ENCODE results near the gene POU2F3.
A peak's percentile ranks its signal among the peaks of the same experiment; 100 is the strongest.

POU2F3 gene

DNA sequence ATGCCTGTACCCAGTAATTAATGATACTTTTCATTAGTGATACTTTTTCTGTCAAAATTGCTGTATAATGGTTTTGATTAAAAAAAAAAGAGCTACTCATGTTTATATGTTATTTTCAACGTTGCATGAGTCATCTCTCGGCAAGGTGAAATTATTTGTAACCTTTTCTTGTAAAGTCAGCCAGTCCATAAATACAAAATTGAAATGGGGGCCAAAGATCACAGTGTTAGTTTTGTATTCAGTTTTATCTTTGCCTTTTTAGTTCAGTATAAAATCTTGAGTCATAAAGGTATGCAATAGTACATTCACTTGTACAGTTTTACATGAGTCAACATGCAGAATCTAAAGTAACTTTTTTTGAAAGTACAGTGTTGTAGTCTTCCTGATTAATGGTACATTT, 100.6 kb downstream of the POU2F3 start:
- DNase-seq (ENCODE audit: low read depth), result no peak

DNA sequence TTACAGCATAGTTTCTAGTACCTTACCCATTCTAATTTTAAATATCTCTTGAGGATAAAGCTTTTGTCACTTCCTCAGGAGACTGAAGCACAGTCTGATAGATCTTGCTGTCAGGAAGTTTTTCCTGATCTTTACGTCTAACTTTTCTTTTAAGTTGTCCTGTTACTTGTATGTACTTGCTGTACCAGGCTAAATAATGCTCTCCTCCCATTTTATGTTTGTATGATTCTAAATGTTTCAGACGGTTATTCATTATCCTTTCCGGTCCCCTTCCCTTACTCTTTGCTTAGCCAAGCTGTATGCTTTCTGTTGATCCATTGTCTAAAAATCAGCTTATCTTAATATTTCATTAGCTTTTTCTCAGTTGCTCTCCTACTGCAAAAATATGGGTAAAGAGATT, 102.3 kb downstream of the POU2F3 start:
- no peak for DNase-seq (ENCODE audit: low read depth)

DNA sequence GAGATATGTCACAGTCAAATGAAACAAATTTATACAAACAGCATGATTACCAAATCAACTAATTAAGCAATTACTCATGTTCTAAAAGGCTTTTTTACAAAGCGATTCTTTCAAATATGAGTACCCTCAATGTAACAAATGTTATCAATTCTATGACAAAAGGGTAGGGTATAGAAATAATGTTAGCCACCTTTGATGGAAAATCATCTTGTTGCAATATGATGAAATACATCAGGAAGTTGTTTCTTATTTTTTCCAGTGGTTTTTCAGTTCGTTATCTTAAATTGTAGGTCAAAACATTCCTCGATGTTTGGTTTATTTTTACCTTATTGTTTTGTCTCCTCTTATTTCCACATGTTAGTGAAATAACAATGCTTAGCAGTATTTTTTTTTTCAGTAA, 102.7 kb downstream of the POU2F3 start:
- DNase-seq (ENCODE audit: low read depth), result no peak

DNA sequence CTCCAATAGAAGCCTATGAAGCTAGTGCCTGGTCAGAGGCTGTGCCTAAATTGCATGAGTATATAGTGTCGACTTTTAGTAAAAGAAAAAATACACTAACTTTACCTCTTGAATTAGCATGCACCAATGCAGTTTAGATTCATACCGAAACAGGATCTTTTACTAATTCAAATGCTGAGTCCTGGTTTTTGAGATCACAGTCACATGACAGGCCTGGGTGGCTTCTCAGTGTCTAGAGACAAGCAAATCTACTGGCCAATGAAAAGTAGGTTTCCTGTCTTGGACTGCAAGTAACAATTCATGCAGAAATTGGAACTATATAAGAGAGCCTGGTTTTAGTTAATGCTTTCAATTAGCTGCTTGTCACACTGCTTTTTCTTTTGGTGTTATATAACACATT, 103.5 kb downstream of the POU2F3 start:
- DNase-seq (ENCODE audit: low read depth), result no peak

DNA sequence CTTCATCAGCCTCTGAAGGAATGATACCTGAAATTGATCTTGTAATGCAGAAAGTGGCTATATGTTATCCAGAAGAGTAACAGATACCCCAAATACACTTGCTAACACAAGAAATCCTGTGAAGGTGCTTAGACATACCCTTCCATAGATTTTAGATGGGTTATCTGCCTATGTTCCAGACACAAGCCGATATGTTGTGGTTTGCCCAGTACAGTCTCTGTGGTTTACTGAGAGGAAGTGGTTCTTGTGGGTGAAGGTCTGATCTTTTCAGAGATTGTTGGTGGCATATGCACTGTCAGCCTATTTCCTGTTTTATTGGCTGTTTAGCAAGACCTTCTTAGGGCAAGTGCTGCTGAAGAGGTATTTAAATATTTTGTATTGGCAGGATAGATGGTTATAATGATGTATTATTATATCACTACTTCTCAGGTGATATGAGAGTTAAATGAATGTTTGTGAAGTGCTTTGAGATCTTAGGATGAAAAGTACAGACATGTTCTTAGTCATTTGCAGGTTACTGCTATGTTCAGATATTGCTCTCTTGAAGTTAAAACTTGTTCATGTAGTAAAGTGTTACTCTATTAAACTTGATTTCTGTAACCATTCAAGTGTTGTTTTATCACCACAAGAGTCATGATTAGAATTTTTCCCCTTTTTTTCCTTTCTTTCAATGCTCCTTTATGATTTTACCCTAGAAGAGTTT, 104.5 kb downstream of the POU2F3 start:
- peak; percentile 81 for DNase-seq (ENCODE audit: low read depth)

DNA sequence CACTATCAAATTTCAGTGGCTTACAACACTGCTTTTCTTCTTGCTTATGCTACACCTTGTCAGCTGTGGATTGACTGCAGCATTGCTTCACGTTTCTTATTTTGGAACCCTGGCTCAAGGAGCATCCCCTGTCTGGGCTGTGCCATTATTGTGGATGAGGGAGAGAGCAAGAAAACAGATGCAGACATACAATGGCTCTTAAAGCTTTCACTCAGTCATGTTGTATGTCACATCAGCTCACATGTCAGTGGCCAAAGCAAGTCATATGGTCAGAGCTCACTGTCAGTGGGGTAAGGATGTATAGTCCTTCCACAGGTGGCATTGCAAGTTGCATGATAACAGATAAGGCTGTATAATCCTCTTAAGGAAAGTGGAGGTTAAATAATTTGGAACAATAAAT, 106.3 kb downstream of the POU2F3 start:
- DNase-seq (ENCODE audit: low read depth), result no peak

DNA sequence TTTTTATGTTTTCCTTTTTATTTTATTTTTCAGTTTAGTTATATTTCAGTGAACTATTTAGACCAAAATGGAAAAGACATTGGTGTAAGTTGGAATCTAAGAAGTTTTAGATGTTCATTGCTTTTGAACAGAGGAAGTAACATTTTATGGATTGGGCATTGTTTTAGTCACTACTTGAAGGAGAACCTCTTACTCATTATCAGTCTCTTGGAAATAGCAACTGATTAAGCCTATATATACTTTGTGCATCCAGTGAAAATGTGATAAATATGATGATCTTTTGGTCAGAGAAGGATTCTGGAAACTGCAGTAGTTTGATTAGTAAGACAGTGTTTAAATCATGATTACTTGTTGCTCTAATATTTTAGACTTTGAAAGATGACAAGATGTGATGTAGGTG, 110.7 kb downstream of the POU2F3 start:
- no peak for DNase-seq (ENCODE audit: low read depth)

DNA sequence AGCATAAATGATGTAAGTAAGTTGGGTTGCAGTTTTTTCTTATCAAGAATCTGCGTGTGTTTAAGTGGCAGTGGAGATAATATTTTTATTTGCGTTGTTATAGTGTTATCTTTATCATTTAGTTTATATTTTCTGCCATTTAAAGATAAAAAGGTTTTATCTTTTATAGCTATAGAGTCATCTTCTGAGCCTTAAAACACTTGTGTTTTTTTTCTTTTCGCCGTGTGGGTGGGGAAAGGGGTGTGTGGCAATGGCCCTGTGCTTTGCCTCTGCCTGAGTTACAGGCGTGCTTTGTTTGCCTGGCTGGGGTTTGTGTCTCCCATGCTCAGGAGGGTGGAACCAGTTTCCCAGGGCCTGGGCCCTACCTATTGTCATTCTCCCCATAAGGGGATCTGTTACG, 112.5 kb downstream of the POU2F3 start:
- DNase-seq (ENCODE audit: low read depth), result no peak

DNA sequence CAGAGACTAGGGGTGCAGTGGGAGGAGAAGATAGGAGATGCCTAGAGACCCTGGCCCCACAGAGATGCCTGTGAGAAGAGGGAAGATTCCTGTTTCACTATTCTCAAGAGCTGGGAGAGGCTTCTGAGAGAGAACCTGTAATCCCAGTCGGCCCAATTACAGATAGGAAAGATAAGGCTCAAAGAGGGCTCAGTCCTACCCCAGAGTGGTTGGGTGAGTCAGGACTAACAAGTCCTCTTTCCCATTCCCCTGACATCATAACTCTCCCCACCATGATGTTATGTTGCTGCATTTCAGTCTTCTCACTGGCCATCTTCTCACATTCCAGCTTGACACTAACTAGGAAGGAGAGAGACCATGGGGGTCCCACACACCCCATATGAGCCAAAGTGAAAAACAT, 114.1 kb downstream of the POU2F3 start:
- DNase-seq (ENCODE audit: low read depth), result peak; percentile 64

DNA sequence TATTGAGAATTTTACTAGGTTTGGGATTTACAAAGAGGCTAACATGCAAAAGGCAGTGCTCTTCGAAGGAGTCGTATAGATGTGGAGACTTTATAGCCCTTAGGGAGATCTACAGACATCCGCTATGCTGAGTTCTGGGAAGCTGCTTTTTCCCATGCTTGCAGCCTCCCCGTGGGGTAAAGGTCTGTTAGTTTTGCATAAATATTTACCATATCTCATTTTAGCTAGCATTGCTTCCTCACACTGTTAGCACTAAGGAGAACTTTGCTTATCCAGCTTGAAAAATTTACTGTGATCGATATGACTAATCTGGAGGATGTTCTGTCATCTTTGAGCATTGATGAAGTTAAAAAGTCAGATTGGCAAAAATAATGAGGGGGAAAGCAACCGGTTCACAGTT, 114.8 kb downstream of the POU2F3 start:
- no peak for DNase-seq (ENCODE audit: low read depth)

DNA sequence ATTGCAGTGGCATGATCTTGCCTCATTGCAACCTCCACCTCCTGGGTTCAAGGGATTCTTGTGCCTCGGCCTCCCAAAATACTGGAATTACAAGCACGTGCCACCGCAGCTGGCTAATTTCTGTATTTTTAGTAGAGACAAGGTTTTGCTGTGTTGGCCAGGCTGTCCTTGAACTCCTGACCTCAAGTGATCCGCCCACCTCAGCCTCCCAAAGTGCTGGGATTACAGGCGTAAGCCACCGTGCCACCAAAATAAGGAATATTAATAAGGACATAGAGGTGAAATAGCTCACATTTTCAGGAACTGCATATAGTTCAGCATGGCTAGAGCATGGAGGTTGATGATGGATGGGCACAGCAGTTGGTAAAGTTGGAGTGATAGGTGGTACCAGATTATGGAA, 117.7 kb downstream of the POU2F3 start:
- no peak for DNase-seq (ENCODE audit: low read depth)

DNA sequence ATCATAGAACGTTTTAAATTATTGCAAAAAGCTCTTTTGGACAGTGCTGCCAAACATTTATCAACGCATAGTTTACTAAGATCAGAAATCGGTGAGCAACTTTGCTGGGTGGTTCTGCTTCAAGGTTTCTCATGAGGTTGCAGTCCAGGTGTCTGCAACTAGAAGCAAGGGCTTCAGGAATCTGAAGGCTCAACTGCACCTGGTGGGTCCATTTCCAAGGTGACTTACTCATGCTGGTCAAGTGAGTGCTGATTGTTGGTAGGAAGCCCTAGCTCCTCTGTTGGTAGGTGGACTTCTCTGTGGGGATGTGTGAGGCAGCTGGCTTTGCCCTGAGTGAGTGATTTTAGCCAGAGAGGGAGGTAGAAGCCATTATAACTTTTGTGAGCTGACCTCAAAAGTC, 118.8 kb downstream of the POU2F3 start:
- DNase-seq (ENCODE audit: low read depth), result no peak

DNA sequence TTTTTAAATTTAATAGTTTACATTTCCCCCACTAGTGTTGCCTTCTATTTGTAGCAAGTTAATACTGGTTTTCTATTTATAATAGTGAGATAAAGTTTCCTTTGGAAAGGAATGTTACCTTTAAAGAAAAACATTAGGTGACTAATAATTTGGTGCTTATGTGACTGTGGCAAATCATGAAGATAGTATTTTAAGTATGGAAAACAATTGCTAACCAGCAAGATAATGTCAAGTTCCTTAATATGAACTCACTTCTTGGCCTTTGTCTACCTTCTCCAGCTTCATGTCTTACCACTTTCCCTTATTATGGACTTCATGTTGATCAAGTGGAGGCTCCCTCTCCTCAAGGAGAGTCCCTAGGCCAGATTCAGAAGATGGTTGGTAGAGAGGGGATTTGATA, 123.5 kb downstream of the POU2F3 start:
- DNase-seq (ENCODE audit: low read depth), result no peak

DNA sequence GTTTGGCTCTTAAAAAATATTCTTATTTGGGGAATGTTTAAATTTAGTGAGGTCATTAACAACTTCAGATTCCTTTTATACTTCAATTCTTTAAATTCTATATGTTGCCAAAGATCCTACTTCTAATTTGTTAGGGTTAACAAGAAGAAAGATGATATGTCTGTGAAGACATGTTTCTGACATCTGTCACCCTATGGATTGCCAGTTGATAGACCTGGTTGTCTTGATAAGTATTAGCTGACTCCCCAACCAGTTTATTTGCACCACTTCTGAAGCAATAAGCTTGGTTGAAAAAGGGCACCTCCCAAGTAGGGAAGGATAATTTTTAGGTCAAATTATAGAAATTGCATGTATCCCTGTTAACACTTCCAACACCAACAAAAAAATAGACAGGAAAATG, 125.6 kb downstream of the POU2F3 start:
- DNase-seq (ENCODE audit: low read depth), result no peak
